Right atrium auricular region (tissue), 2 donors: Measurements from ENCODE around the gene PLPPR3. TPM values are rescaled to one million over a fixed set of nuclear protein-coding genes. Genes with fewer than 3 reads are reported as not detected.

Source experiments
- DNase-seq: peaks from one replicate; pipeline ENCODE4 v3.0.0-alpha.2; 2019; ENCODE audit warnings: low spot score
- H3K27ac ChIP-seq, 2 donors: fragments of 200-600 bp; sonication (generic); 1 replicate in 1 of 2; 2 replicates in 1 of 2; pipeline ENCODE4 v1.5.1; 2016 to 2019
- H3K27me3 ChIP-seq, 2 donors: fragments of 200-600 bp; sonication (generic); one replicate each; pipeline versions ENCODE4 v1.5.1 to v1.6.0; 2017 to 2019
- H3K36me3 ChIP-seq: fragments of 200-600 bp; sonication (generic); one replicate; pipeline ENCODE4 v1.5.1; 2016
- H3K4me1 ChIP-seq, 2 donors: fragments of 200-600 bp; sonication (generic); one replicate each; pipeline versions ENCODE4 v1.5.1 to v1.6.0; 2017 to 2019
- H3K4me3 ChIP-seq, 2 donors: fragments of 200-600 bp; sonication (generic); 1 replicate in 1 of 2; 2 replicates in 1 of 2; pipeline ENCODE4 v1.5.1; 2017 to 2019; ENCODE audit warnings: mild to moderate bottlenecking in 1 of 2, moderate library complexity in 1 of 2
- H3K9me3 ChIP-seq, 2 donors: fragments of 200-600 bp; sonication (generic); one replicate each; pipeline ENCODE4 v1.5.1; 2019
- total RNA-seq, 2 donors: library from RNA; depleted of rRNA; stranded (reverse); fragments of >200 nt; gene quantifications; one replicate each; pipeline ENCODE4 v1.1.0, GENCODE V29; 2016
- TF ChIP-seq, protein P1 (sequence below), 2 donors: fragments of 200-600 bp; sonication (generic); IDR thresholded peaks; one replicate each; pipeline ENCODE4 v1.5.1; 2019; ENCODE audit warnings: antibody characterized with exemption in 2 of 2

PLPPR3 gene
- total RNA-seq, 2 donors from 2014 or later, result not detected

DNA sequence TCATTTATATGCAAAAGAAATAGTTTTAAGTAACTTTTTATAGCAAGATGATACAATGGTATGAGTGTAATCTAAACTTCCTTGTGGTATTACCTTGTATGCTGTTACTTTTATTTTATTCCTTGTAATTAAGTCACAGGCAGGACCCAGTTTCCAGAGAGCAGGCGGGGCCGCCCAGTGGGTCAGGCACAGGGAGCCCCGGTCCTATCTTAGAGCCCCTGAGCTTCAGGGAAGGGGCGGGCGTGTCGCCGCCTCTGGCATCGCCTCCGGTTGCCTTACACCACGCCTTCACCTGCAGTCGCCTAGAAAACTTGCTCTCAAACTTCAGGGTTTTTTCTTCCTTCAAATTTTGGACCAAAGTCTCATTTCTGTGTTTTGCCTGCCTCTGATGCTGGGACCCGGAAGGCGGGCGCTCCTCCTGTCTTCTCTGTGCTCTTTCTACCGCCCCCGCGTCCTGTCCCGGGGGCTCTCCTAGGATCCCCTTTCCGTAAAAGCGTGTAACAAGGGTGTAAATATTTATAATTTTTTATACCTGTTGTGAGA is 10.2 kb downstream of the PLPPR3 start:
- H3K4me1 ChIP-seq, result no peaks in the 10 kb centered on the region
- H3K27ac ChIP-seq, result no peak overlapping the region
- H3K9me3 ChIP-seq, result no peaks in the 10 kb centered on the region
- no peak overlapping the region for H3K4me3 ChIP-seq
- no peaks in the 10 kb centered on the region for H3K27me3 ChIP-seq
- peaks cover 65% of the 10 kb centered on the region for H3K36me3 ChIP-seq
- no peak for DNase-seq
- TF ChIP-seq, protein P1, sequence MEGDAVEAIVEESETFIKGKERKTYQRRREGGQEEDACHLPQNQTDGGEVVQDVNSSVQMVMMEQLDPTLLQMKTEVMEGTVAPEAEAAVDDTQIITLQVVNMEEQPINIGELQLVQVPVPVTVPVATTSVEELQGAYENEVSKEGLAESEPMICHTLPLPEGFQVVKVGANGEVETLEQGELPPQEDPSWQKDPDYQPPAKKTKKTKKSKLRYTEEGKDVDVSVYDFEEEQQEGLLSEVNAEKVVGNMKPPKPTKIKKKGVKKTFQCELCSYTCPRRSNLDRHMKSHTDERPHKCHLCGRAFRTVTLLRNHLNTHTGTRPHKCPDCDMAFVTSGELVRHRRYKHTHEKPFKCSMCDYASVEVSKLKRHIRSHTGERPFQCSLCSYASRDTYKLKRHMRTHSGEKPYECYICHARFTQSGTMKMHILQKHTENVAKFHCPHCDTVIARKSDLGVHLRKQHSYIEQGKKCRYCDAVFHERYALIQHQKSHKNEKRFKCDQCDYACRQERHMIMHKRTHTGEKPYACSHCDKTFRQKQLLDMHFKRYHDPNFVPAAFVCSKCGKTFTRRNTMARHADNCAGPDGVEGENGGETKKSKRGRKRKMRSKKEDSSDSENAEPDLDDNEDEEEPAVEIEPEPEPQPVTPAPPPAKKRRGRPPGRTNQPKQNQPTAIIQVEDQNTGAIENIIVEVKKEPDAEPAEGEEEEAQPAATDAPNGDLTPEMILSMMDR (IDR thresholded peaks at IDR 0.05), result no peak

- Histone ChIP-seq H3K27ac (no peak overlapping the region), H3K9me3 (no peaks in the 10 kb centered on the region), H3K4me1 (no peaks in the 10 kb centered on the region), H3K4me3 (no peak overlapping the region), H3K36me3 (peaks cover 71% of the 10 kb centered on the region), H3K27me3 (no peaks in the 10 kb centered on the region)
- no peak for DNase-seq
- TF ChIP-seq, protein P1 (IDR thresholded peaks at IDR 0.05), result no peak
Measured at GRCh38 chr19:810883-811489, 10.8 kb downstream of the PLPPR3 start.

- peaks cover 78% of the 10 kb centered on the region for H3K36me3 ChIP-seq
- DNase-seq, result no peak
- no peaks in the 10 kb centered on the region for H3K4me1 ChIP-seq
- no peaks in the 10 kb centered on the region for H3K27me3 ChIP-seq
- TF ChIP-seq, protein P1 (IDR thresholded peaks at IDR 0.05), result no peak
- no peaks in the 10 kb centered on the region for H3K9me3 ChIP-seq
- H3K4me3 ChIP-seq, result no peak overlapping the region
- H3K27ac ChIP-seq, result no peak overlapping the region
Measured at GRCh38 chr19:810077-810855, 11.5 kb downstream of the PLPPR3 start.

DNA sequence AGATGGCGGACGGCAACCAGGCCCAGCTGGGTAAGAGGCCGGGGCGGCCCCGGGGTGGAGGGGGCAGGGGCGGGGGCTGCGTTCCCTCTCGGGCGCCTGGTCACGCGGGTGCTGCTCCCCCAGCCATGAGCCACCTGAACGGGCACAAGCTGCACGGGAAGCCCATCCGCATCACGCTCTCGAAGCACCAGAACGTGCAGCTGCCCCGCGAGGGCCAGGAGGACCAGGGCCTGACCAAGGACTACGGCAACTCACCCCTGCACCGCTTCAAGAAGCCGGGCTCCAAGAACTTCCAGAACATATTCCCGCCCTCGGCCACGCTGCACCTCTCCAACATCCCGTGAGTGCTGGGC is 13.4 kb downstream of the PLPPR3 start:
- no peaks in the 10 kb centered on the region for H3K4me1 ChIP-seq
- no peak for DNase-seq
- H3K27ac ChIP-seq, result no peak overlapping the region
- no peaks in the 10 kb centered on the region for H3K27me3 ChIP-seq
- peaks cover 92% of the 10 kb centered on the region for H3K36me3 ChIP-seq
- H3K4me3 ChIP-seq, result no peak overlapping the region
- H3K9me3 ChIP-seq, result no peaks in the 10 kb centered on the region
- TF ChIP-seq, protein P1 (IDR thresholded peaks at IDR 0.05), result no peak

DNA sequence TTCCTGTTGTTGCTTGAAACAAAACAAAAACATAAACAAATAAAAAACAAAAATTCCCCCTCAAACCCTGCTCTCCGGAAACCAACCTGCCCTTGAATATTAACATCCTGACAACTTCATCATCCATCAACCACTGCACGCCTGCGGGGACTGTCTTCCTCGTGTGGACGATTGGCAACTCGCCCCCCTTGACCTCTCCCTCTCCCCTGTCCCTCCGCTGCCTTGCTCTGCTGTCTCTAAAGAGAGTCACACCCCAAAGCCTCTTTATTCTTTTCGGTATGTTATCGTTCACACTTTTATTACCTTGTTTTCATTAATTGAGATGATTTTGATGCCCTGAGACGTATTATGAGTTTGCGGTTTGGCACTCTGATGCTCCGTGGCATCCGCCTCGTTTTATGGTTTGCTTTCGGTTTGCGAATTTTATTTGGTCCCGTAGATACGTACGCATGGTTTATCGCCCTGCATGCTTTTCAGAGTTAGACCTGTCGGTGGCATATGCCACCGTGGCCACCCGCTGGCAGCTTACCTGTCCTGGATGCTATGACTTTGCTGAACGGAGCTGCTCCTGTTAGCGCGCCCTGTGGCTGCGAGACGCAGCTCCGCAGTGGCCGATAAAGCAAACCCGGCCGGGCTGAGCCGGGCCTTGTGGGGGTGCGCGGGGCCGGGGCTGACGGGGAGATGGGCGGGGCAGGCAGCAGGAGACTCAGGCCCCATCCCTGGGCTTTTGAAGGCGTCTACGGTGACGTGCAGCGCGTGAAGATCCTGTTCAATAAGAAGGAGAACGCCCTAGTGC is 13.9 kb downstream of the PLPPR3 start:
- TF ChIP-seq, protein P1 (IDR thresholded peaks at IDR 0.05), result no peak
- Histone ChIP-seq H3K27me3 (no peaks in the 10 kb centered on the region), H3K36me3 (peaks cover 93% of the 10 kb centered on the region), H3K9me3 (no peaks in the 10 kb centered on the region), H3K4me1 (peaks cover 0 to 6% of the 10 kb centered on the region in 2 donors), H3K4me3 (no peak overlapping the region), H3K27ac (no peak overlapping the region)
- no peak for DNase-seq
